ENCODE results near the gene MLXIPL. TPM values are rescaled to one million over a fixed set of nuclear protein-coding genes. Genes with fewer than 3 reads are reported as not detected.
"Not testable (repeated sequence)": the region's sequence is repeated elsewhere in the genome, so short reads cannot be mapped to it uniquely, and the experiment has no call there.

MLXIPL gene
- total RNA-seq, 1 experiment from 2014 or later = 7.2 TPM

DNA sequence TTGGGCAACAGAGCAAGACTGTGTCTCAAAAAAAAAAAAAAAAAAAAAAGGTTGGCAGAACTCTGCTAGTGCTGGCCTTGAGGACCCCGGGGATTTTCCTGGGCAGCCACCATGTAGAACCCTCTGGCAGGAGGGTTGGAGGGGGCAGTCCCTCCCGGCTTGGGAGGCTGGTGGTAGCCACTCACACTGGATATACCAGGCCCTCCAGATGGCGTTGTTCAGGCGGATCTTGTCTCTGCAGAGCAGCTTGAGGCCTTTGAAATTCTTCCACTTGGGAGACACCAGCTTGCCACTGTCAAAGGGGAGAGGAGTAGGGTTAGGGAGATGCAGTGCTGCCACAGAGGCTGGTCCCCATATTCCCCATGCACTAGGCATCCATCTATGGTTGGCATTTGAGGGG, 8.4 kb downstream of the MLXIPL start:
- H3K36me3 ChIP-seq (ENCODE audit: control insufficient read depth, insufficient read depth, low read length) = no peaks in the 10 kb centered on the region
- H3K4me3 ChIP-seq (ENCODE audit: low read depth in 2 of 2, low read length in 2 of 2) = no peak overlapping the region
- CTCF ChIA-PET = interaction anchor here (0.6 to 0.8 kb wide), 8 partner anchors 9 to 556 kb away, joined by 3 to 10 read pairs (median 7); no protein-coding TSS in a partner anchor
- no peaks in the 10 kb centered on the region for H3K9me3 ChIP-seq (ENCODE audit: control insufficient read depth, insufficient read depth, low read depth, low read length)
- no peaks in the 10 kb centered on the region for H3K27me3 ChIP-seq (ENCODE audit: control insufficient read depth, insufficient read depth, low read length)
- TF ChIP-seq SIN3A (IDR thresholded peaks at IDR 0.05; ENCODE audit: borderline replicate concordance, insufficient read depth, low read depth, low read length) (no peak), TCF7L2 (IDR thresholded peaks at IDR 0.05; ENCODE audit: low read depth, low read length) (no peak), REST (IDR thresholded peaks at IDR 0.05; ENCODE audit: insufficient read depth in 1 of 2, low read depth in 2 of 2, low read length in 1 of 2) (no peak), POLR2AphosphoS5 (IDR thresholded peaks at IDR 0.05; ENCODE audit: low read depth, low read length) (no peak)
- TF ChIP-seq, protein P1, sequence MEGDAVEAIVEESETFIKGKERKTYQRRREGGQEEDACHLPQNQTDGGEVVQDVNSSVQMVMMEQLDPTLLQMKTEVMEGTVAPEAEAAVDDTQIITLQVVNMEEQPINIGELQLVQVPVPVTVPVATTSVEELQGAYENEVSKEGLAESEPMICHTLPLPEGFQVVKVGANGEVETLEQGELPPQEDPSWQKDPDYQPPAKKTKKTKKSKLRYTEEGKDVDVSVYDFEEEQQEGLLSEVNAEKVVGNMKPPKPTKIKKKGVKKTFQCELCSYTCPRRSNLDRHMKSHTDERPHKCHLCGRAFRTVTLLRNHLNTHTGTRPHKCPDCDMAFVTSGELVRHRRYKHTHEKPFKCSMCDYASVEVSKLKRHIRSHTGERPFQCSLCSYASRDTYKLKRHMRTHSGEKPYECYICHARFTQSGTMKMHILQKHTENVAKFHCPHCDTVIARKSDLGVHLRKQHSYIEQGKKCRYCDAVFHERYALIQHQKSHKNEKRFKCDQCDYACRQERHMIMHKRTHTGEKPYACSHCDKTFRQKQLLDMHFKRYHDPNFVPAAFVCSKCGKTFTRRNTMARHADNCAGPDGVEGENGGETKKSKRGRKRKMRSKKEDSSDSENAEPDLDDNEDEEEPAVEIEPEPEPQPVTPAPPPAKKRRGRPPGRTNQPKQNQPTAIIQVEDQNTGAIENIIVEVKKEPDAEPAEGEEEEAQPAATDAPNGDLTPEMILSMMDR (IDR thresholded peaks at IDR 0.05) = no peak
- DNase-seq (ENCODE audit: low read depth, low spot score) (no peak), ATAC-seq (peak; percentile 60)
- POLR2A ChIA-PET = no interaction called here
- H3K4me1 ChIP-seq (ENCODE audit: control insufficient read depth, insufficient read depth, low read length) = peaks cover 10% of the 10 kb centered on the region
- no TSS peak for BruUV-seq (replicated peaks)
- no peak overlapping the region for H3K27ac ChIP-seq (ENCODE audit: low read length)
- in situ Hi-C loops (cut with HindIII; ENCODE audit: low pct_unique_long_range_greater_than_20kb, low sequenced_read_pairs) = no loop called here
- intact Hi-C loops (cut with micrococcal nuclease; ENCODE audit: unreplicated experiment) = no loop called here

DNA sequence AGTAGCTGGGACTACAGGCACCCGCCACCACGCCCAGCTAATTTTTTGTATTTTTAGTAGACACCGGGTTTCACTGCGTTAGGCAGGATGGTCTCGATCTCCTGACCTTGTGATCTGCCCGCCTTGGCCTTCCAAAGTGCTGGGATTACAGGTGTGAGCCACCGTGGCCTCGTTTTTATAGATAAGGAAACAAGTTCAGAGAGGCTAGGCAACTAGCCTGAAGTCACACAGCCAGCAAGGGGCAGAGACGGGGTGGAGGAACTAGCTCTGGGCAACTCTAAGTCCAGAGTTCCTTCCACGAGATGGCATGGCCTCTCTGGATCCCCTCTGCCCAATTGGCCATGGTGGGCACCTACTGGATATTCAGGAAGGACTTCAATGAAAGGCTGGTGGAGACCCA, 9.4 kb downstream of the MLXIPL start:
- H3K27me3 ChIP-seq (ENCODE audit: control insufficient read depth, insufficient read depth, low read length); intact Hi-C loops (cut with micrococcal nuclease; ENCODE audit: unreplicated experiment); DNase-seq (ENCODE audit: low read depth, low spot score); H3K4me1 ChIP-seq (ENCODE audit: control insufficient read depth, insufficient read depth, low read length); H3K9me3 ChIP-seq (ENCODE audit: control insufficient read depth, insufficient read depth, low read depth, low read length); POLR2A ChIA-PET; BruUV-seq (replicated peaks); H3K27ac ChIP-seq (ENCODE audit: low read length); ATAC-seq; H3K4me3 ChIP-seq (ENCODE audit: low read depth in 2 of 2, low read length in 2 of 2); in situ Hi-C loops (cut with HindIII; ENCODE audit: low pct_unique_long_range_greater_than_20kb, low sequenced_read_pairs); H3K36me3 ChIP-seq (ENCODE audit: control insufficient read depth, insufficient read depth, low read length): not testable (repeated sequence)
- CTCF ChIA-PET = interaction anchor here (0.7 kb wide), 1 partner anchor 60 kb away, joined by 5 read pairs; no protein-coding TSS in a partner anchor

DNA sequence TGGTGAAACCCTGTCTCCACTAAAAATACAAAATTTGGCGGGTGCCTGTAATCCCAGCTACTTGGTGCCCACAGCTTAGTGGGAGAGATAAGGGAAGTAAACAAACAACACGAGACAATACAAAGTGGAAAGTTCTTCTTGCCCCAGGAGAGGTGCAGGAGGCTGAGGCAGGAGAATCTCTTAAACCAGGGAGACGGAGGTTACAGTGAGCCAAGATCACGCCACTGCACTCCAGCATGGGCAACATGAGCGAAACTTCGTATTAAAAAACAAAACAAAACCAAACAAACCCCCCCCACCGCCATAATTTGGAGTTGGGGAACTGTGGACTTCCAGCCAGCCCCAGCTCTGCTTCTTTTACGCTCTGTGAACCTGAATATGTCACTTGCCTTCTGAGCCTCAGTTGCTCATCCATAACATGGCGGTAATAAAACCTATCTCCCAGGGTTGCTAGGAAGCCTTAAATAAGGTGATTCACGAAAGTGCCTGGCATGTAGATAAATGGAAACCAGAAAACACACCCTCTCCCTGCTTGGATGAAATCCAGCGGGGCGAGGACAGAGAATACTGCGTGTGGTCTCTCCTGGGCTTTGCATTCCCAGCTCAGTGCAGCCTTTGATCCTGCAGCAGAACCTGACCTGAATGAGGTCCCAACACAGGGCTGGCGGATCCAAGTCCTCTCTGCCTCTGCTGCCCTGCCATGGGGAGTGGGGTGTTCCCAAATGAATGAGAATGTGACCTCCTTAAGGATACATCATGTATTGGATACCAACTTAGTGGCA, 10.2 kb downstream of the MLXIPL start:
- peaks cover 10% of the 10 kb centered on the region for H3K4me1 ChIP-seq (ENCODE audit: control insufficient read depth, insufficient read depth, low read length)
- TF ChIP-seq REST (IDR thresholded peaks at IDR 0.05; ENCODE audit: insufficient read depth in 1 of 2, low read depth in 2 of 2, low read length in 1 of 2) = no peak
- TF ChIP-seq POLR2AphosphoS5 (IDR thresholded peaks at IDR 0.05; ENCODE audit: low read depth, low read length) = no peak
- TF ChIP-seq, protein P1 (IDR thresholded peaks at IDR 0.05) = no peak
- TF ChIP-seq SIN3A (IDR thresholded peaks at IDR 0.05; ENCODE audit: borderline replicate concordance, insufficient read depth, low read depth, low read length) = no peak
- TF ChIP-seq TCF7L2 (IDR thresholded peaks at IDR 0.05; ENCODE audit: low read depth, low read length) = no peak
- ChIA-PET POLR2A (interaction anchor here (0.7 kb wide), 1 partner anchor 78 kb away, joined by 3 read pairs; no protein-coding TSS in a partner anchor), CTCF (interaction anchor here (0.6 kb wide), 2 partner anchors 84 to 87 kb away, joined by 5 read pairs; no protein-coding TSS in a partner anchor)
- in situ Hi-C loops (cut with HindIII; ENCODE audit: low pct_unique_long_range_greater_than_20kb, low sequenced_read_pairs) (no loop called here), intact Hi-C loops (cut with micrococcal nuclease; ENCODE audit: unreplicated experiment) (no loop called here)
- no peak for DNase-seq (ENCODE audit: low read depth, low spot score)
- no peaks in the 10 kb centered on the region for H3K36me3 ChIP-seq (ENCODE audit: control insufficient read depth, insufficient read depth, low read length)
- H3K27me3 ChIP-seq (ENCODE audit: control insufficient read depth, insufficient read depth, low read length) = no peaks in the 10 kb centered on the region
- BruUV-seq (replicated peaks) = no TSS peak
- ATAC-seq = no peak
- H3K4me3 ChIP-seq (ENCODE audit: low read depth in 2 of 2, low read length in 2 of 2) = no peak overlapping the region
- no peak overlapping the region for H3K27ac ChIP-seq (ENCODE audit: low read length)
- H3K9me3 ChIP-seq (ENCODE audit: control insufficient read depth, insufficient read depth, low read depth, low read length) = no peaks in the 10 kb centered on the region

All from Panc1 (cell line).